GM18907 (cell line): ENCODE results near the gene SLC30A7.

Experiments used
- ATAC-seq: cut with Tn5 transposase; IDR thresholded peaks from one replicate; pipeline ENCODE4 v1.9.1; 2021; ENCODE audit warnings: mild to moderate bottlenecking, moderate library complexity; ENCODE audit not compliant: unreplicated experiment

The SLC30A7 gene

GRCh38 chr1:100971021-100971420 lies 75.1 kb downstream of the SLC30A7 start:
- no peak for ATAC-seq

GRCh38 chr1:100972185-100972584 lies 76.3 kb downstream of the SLC30A7 start:
- no peak for ATAC-seq

GRCh38 chr1:100976936-100977335 lies 81.0 kb downstream of the SLC30A7 start:
- ATAC-seq, result no peak

GRCh38 chr1:100979631-100980030 lies 83.7 kb downstream of the SLC30A7 start:
- no peak for ATAC-seq

GRCh38 chr1:100982793-100983192 lies 86.9 kb downstream of the SLC30A7 start:
- ATAC-seq, result no peak

GRCh38 chr1:100988121-100988520 lies 92.2 kb downstream of the SLC30A7 start:
- ATAC-seq, result no peak

GRCh38 chr1:100989306-100990077 lies 93.6 kb downstream of the SLC30A7 start:
- no peak for ATAC-seq

GRCh38 chr1:100995198-100995988 lies 99.5 kb downstream of the SLC30A7 start:
- ATAC-seq, result no peak

GRCh38 chr1:100998426-100998825 lies 102.5 kb downstream of the SLC30A7 start:
- ATAC-seq, result no peak

- ATAC-seq, result no peak
These were observed 104.4 kb downstream of the SLC30A7 start for GRCh38 chr1:101000131-101000873.

GRCh38 chr1:101002551-101002950 lies 106.7 kb downstream of the SLC30A7 start:
- peak; percentile 64 for ATAC-seq

GRCh38 chr1:101003012-101003650 lies 107.2 kb downstream of the SLC30A7 start:
- ATAC-seq, result peak; percentile 17

- ATAC-seq, result no peak
These were observed 108.2 kb downstream of the SLC30A7 start for GRCh38 chr1:101004061-101004460.

GRCh38 chr1:101004670-101005069 lies 108.8 kb downstream of the SLC30A7 start:
- no peak for ATAC-seq

- no peak for ATAC-seq
These were observed 109.3 kb downstream of the SLC30A7 start for GRCh38 chr1:101005183-101005582.

GRCh38 chr1:101005871-101006270 lies 110.0 kb downstream of the SLC30A7 start:
- ATAC-seq, result no peak

GRCh38 chr1:101006553-101006952 lies 110.7 kb downstream of the SLC30A7 start:
- no peak for ATAC-seq

GRCh38 chr1:101008229-101008834 lies 112.4 kb downstream of the SLC30A7 start:
- no peak for ATAC-seq

- ATAC-seq, result no peak
These were observed 117.9 kb downstream of the SLC30A7 start for GRCh38 chr1:101013776-101014175.

GRCh38 chr1:101017448-101017847 lies 121.6 kb downstream of the SLC30A7 start:
- no peak for ATAC-seq

GRCh38 chr1:101022294-101022693 lies 126.4 kb downstream of the SLC30A7 start:
- no peak for ATAC-seq
